GM21529 (cell line): Measurements from ENCODE around the gene ABCB6.
A peak's percentile ranks its signal among the peaks of the same experiment; 100 is the strongest.

Experiments used
- ATAC-seq: cut with Tn5 transposase; IDR thresholded peaks from one replicate; pipeline ENCODE4 v1.9.1; 2021; ENCODE audit not compliant: unreplicated experiment

ABCB6 gene

GRCh38 chr2:219171231-219171651 lies 47.5 kb downstream of the ABCB6 start:
- ATAC-seq, result no peak

- no peak for ATAC-seq
Measured at GRCh38 chr2:219169930-219170654, 48.7 kb downstream of the ABCB6 start, which contains the start of gene SLC23A3. Gene SLC23A3, minus strand, starts transcription at chr2:219170029. Its CDS starts 45 bp downstream, at chr2:219169984.

- ATAC-seq, result no peak
Measured at GRCh38 chr2:219168932-219169331, 49.8 kb downstream of the ABCB6 start.

GRCh38 chr2:219168526-219168925 lies 50.2 kb downstream of the ABCB6 start:
- ATAC-seq, result no peak

- no peak for ATAC-seq
Measured at GRCh38 chr2:219167997-219168396, 50.8 kb downstream of the ABCB6 start.

GRCh38 chr2:219165058-219165911 lies 53.5 kb downstream of the ABCB6 start:
- ATAC-seq, result no peak

- ATAC-seq, result no peak
Measured at GRCh38 chr2:219163156-219163555, 55.6 kb downstream of the ABCB6 start.

- no peak for ATAC-seq
Measured at GRCh38 chr2:219161097-219161496, 57.7 kb downstream of the ABCB6 start.

GRCh38 chr2:219160186-219161017 lies 58.4 kb downstream of the ABCB6 start, which contains the start of gene NHEJ1:
Gene NHEJ1, minus strand, starts transcription at chr2:219160815. Its CDS starts 2,453 bp downstream, at chr2:219158362.
- ATAC-seq, result peak; percentile 90
